Endodermal cell (in vitro differentiated cells): ENCODE data around the gene PSD2. TPM values are rescaled to one million over a fixed set of nuclear protein-coding genes. Genes with fewer than 3 reads are reported as not detected.

ENCODE experiments used
- DNase-seq: peaks from one replicate; pipeline ENCODE4 v3.0.0-alpha.2; 2017
- H3K27ac ChIP-seq: 2 replicates; pipeline ENCODE4 v1.5.1; 2013; ENCODE audit warnings: mild to moderate bottlenecking, low read depth, low read length, moderate library complexity
- H3K27me3 ChIP-seq: 2 replicates; pipeline ENCODE4 v1.6.1; 2013; ENCODE audit warnings: mild to moderate bottlenecking, low read length, moderate library complexity; ENCODE audit not compliant: insufficient read depth, control insufficient read depth, poor library complexity, severe bottlenecking
- H3K36me3 ChIP-seq: 2 replicates; pipeline ENCODE4 v1.7.0; 2013; ENCODE audit warnings: mild to moderate bottlenecking, low read length, moderate library complexity; ENCODE audit not compliant: control insufficient read depth, insufficient read depth
- H3K4me1 ChIP-seq: one replicate; pipeline ENCODE4 v1.7.0; 2013; ENCODE audit warnings: low read length; ENCODE audit not compliant: control insufficient read depth, insufficient read depth
- H3K4me3 ChIP-seq: 2 replicates; pipeline ENCODE4 v1.5.1; 2013; ENCODE audit warnings: mild to moderate bottlenecking, low read length, moderate library complexity
- H3K9ac ChIP-seq: 2 replicates; pipeline ENCODE4 v1.6.1; 2013; ENCODE audit warnings: mild to moderate bottlenecking, low read length, moderate library complexity; ENCODE audit not compliant: poor library complexity, severe bottlenecking; ENCODE audit errors: extremely low read depth
- H3K9me3 ChIP-seq: 2 replicates; pipeline ENCODE4 v1.6.1; 2013; ENCODE audit warnings: mild to moderate bottlenecking, low read length, moderate library complexity; ENCODE audit not compliant: control insufficient read depth
- H3K27ac Mint-ChIP-seq: 2 replicates; pipeline ENCODE4 v1.8.0; 2020; ENCODE audit warnings: mixed read lengths
- H3K27me3 Mint-ChIP-seq: 2 replicates; pipeline ENCODE4 v1.8.0; 2021; ENCODE audit warnings: mild to moderate bottlenecking, mixed read lengths; ENCODE audit not compliant: insufficient read depth
- H3K36me3 Mint-ChIP-seq: 2 replicates; pipeline ENCODE4 v1.8.0; 2020; ENCODE audit warnings: low read depth, mixed read lengths
- H3K4me1 Mint-ChIP-seq: 2 replicates; pipeline ENCODE4 v1.8.0; 2020; ENCODE audit warnings: mixed read lengths
- H3K4me3 Mint-ChIP-seq: 2 replicates; pipeline ENCODE4 v1.8.0; 2020; ENCODE audit warnings: mild to moderate bottlenecking, moderate library complexity, mixed read lengths
- H3K9me3 Mint-ChIP-seq: 2 replicates; pipeline ENCODE4 v1.8.0; 2020; ENCODE audit warnings: mild to moderate bottlenecking, mixed read lengths
- CTCF ChIP-seq: fragments of 200-600 bp; sonication (generic); conservative IDR thresholded peaks from 2 replicates; pipeline ENCODE4 v1.5.0; 2021; ENCODE audit warnings: antibody characterized with exemption, mild to moderate bottlenecking
- WGBS, 2 experiments: methylation state at CpG; one replicate each; pipeline versions ENCODE4 v1.1.5 to v1.1.7; 2013; ENCODE audit warnings: missing lambda C conversion rate in 2 of 2, mixed read lengths in 1 of 2; ENCODE audit not compliant: insufficient coverage in 1 of 2, insufficient read length in 1 of 2; 5-methylcytosine and 5-hydroxymethylcytosine counted together
- total RNA-seq, 2 donors: library from RNA; stranded (reverse); fragmentation: NEBNext Ultra II Directional in 1 of 2; extraction: Animal tissue kit (Norgen Biotek cat#: 25700) in 1 of 2; gene quantifications; 2 replicates in 1 of 2; 3 replicates in 1 of 2; pipeline ENCODE4 v1.2.1, GENCODE V29; 2021

Gene PSD2
- total RNA-seq, 2 donors from 2014 or later = 0.55 to 2.5 TPM

GRCh38 chr5:139774980-139775661 is 20.5 kb upstream of the PSD2 start:
- DNase-seq = peak; percentile 99
- no peaks in the 10 kb centered on the region for H3K4me1 Mint-ChIP-seq
- Histone ChIP-seq H3K9me3 (no peaks in the 10 kb centered on the region), H3K9ac (no peak overlapping the region), H3K4me1 (peaks cover 3% of the 10 kb centered on the region), H3K36me3 (no peaks in the 10 kb centered on the region), H3K27ac (no peak overlapping the region), H3K4me3 (no peak overlapping the region), H3K27me3 (peaks cover 13% of the 10 kb centered on the region)
- H3K27me3 Mint-ChIP-seq = peaks cover 42% of the 10 kb centered on the region
- H3K36me3 Mint-ChIP-seq = no peaks in the 10 kb centered on the region
- no peak overlapping the region for H3K4me3 Mint-ChIP-seq
- H3K9me3 Mint-ChIP-seq = no peaks in the 10 kb centered on the region
- 37 to 71% methylated on average over 10 to 32 of the region's 32 CpGs for whole genome bisulfite sequencing, 2 experiments
- H3K27ac Mint-ChIP-seq = no peak overlapping the region
- TF ChIP-seq CTCF = peak; percentile 99

GRCh38 chr5:139775872-139776271 is 19.7 kb upstream of the PSD2 start:
- 89 to 100% methylated on average over 3 to 7 of the region's 7 CpGs for WGBS, 2 experiments
- H3K36me3 Mint-ChIP-seq = no peaks in the 10 kb centered on the region
- no peak for DNase-seq
- H3K9me3 ChIP-seq = no peaks in the 10 kb centered on the region
- TF ChIP-seq CTCF = no peak
- H3K4me1 ChIP-seq = peaks cover 3% of the 10 kb centered on the region
- peaks cover 46% of the 10 kb centered on the region for H3K27me3 Mint-ChIP-seq
- no peaks in the 10 kb centered on the region for H3K9me3 Mint-ChIP-seq
- no peaks in the 10 kb centered on the region for H3K4me1 Mint-ChIP-seq
- H3K4me3 ChIP-seq = no peak overlapping the region
- H3K4me3 Mint-ChIP-seq = no peak overlapping the region
- H3K9ac ChIP-seq = no peak overlapping the region
- no peak overlapping the region for H3K27ac Mint-ChIP-seq
- peaks cover 17% of the 10 kb centered on the region for H3K27me3 ChIP-seq
- no peaks in the 10 kb centered on the region for H3K36me3 ChIP-seq
- no peak overlapping the region for H3K27ac ChIP-seq

GRCh38 chr5:139776861-139777260 is 18.7 kb upstream of the PSD2 start:
- H3K27me3 ChIP-seq = peaks cover 20% of the 10 kb centered on the region
- no peaks in the 10 kb centered on the region for H3K36me3 ChIP-seq
- no peak overlapping the region for H3K4me3 ChIP-seq
- no peak for DNase-seq
- no peak overlapping the region for H3K9ac ChIP-seq
- H3K4me1 ChIP-seq = peaks cover 3% of the 10 kb centered on the region
- Mint-ChIP-seq H3K9me3 (no peaks in the 10 kb centered on the region), H3K27me3 (peaks cover 48% of the 10 kb centered on the region), H3K36me3 (no peaks in the 10 kb centered on the region), H3K4me1 (no peaks in the 10 kb centered on the region), H3K4me3 (no peak overlapping the region), H3K27ac (no peak overlapping the region)
- TF ChIP-seq CTCF = no peak
- no peaks in the 10 kb centered on the region for H3K9me3 ChIP-seq
- WGBS, 2 experiments = 95 to 100% methylated on average over 1 of the region's 1 CpG
- H3K27ac ChIP-seq = no peak overlapping the region
